G401.6 (cell line): Measurements from ENCODE around the gene SRC.

Source experiments
- FAIRE-seq: peaks from 2 replicates; lab custom pipeline; 2012; peaks lifted over from hg19 to GRCh38; lab: Jason Lieb, UNC

Gene SRC

DNA sequence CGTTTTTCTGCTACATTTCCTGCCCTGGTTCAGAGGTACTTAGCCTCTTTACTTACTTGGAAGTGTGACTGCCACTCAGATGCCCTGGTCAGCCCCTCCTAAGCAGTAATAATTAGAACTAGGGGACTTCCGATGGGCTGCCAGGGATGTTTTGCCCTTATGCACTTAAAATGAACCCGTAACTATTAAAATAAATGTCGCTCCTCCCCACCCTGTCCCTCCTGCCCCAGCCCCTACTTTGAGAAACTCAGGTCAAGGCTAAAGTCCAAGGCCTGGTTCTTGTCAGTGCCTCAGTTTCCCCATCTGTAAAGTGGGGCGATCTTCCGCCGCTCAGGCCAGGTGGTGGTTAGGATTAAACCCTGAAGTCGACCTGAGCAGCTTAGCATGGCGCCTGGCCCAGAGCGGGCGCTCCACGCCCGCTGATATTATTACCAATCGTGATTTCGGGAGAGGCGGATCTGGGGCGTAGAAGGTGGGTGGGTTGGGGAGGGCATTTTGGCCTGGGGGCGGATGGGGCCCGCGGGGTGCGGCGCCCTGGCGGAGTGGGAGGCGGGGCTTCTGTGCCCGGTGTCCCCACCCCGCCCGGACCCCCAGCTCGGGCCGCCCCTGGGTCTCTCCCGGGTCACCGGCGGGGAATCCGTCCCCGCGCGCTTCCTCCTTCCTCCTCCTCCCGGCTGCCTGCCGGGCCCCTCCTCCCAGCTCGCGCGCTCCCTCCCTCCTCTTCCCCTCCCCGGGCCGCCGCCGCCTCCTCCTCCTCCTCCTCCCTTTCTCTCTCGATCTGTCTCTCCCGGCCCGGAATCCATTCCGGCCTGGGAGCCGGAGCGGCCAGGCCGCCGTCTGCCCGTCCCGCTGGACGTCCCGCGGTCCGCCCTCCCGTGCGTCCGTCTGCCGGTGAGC is at the start of gene SRC:
TSS of gene SRC (plus strand) at position 802 of the 897 bp plus-strand sequence. CDS start 38,014 bp downstream, outside the sequence.
- FAIRE-seq = no peak

GRCh38 chr20:37296371-37296770 is 49.6 kb upstream of the SRC start:
- FAIRE-seq = no peak

DNA sequence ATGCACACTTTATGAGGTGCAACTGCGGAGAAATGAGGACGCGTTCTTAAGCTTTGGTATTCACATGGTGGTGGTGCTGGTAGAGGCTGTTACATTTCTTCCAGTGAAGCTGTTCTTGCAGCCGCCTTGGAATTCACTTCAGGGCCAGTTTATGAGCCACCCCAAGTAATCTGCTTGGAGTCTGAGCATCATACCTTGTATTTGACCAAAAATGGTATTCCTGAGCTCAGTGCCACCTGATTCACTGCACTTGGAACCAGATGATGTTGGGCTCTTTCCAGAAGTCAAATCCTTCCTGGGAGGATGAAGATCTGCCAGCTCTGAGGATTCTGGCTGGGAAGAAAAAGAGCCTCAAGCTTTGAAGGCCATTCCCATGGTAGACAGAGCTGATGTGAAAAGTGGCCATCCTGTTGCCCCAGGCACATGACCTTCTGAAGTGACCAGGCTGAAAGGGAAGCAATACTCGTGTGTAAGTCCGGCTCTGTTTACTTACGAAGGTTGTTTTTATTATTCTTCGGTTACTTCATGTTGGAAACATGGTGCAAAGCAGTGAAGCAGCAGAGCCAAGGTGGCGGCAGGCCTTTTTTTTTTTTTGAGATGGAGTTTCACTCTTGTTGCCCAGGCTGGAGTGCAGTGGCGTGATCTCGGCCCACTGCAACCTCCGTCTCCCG is 48.7 kb upstream of the SRC start:
- no peak for FAIRE-seq

- no peak for FAIRE-seq
Observed at GRCh38 chr20:37298190-37298939, 47.6 kb upstream of the SRC start.

DNA sequence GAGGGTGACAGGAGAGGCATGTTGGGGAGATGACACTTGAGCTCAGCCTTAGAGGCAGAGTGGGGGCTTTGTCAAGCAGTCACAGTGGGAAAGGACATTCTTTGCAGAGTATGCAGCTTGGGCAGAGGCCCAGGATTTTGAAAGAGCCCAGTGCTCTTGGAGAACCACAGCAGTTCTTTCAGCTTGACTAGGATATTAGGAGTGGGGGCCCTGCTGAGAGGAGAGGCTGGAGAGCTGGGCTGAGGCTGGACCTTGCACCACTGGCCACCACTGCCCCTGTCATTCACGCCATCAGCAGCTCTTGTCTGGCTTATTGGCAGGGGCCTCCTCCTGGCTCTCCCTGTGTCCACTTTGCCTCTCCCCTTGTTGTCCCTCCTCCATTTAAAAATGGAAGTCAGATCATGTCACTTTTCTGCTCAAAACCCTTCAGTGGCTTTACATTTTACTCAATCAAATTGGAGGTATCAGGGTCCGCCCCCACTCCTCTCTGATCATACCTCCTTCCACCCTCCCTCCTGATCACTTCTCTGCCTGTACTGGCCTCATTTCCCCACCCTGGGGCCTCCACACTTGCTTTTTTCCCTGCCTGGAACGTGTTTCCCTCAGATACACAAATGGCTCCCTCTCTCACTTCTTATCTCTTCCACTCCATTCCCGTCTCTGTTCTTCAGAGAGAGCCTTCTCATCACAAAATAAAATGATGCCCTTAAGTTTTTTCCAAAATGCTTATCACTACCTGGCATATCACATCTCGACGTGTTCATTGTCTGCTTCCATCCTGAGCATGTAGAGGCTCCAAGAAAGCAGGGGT is 46.0 kb upstream of the SRC start:
- FAIRE-seq = no peak

DNA sequence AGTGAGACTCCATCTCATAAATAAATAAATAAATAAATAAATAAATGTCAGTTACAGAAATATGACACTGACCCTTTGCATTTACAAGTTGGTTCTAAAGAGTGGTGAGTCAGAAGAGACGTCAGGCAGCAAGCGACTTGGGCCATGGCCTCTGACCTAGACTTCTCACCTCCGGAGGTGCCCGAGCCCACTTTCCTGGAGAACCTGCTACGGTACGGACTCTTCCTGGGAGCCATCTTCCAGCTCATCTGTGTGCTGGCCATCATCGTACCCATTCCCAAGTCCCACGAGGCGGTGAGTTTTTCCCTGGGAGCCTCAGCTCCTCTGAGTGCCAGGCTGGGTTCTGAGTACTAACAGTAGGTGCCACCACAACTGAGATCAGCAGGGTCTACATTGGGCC is 44.8 kb upstream of the SRC start:
- no peak for FAIRE-seq

- no peak for FAIRE-seq
Observed at GRCh38 chr20:37301558-37301957, 44.4 kb upstream of the SRC start.

DNA sequence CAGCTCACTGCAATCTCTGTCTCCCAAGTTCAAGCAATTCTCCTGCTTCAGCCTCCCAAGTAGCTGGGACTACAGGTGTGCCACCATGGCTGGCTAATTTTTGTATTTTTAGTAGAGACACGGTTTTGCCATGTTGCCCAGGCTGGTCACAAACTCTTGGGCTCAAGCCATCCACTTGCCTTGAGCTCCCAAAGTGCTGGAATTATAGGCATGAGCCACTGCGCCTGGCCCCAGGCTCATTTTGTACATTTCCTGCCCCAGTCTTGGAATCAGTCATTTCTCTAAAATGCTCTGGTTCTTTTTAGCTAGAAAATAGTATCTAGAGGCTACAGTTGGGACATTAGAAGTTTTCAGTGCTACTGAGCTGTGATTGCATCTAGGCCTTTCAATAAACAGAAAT is 43.0 kb upstream of the SRC start:
- no peak for FAIRE-seq

DNA sequence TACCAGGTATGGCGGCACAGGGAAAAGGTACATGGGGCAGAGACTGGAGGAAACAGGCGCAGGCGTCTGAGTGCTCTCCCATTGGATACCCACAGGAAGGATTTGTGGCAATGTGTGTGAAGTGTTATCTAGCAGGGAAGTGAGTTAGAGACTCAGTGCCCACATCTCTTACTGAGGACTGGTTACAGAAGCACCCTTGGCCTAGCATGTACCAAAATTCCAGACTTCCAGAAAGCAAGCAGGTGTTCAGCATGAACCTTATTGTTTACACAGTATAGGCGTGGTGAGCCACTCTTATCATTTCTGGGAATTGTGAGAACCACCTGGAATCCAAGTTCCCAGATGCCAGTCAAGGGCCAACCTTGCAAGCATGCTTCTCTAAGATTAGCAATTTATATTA is 42.3 kb upstream of the SRC start:
- FAIRE-seq = no peak

GRCh38 chr20:37305079-37305478 is 40.9 kb upstream of the SRC start:
- FAIRE-seq = no peak

DNA sequence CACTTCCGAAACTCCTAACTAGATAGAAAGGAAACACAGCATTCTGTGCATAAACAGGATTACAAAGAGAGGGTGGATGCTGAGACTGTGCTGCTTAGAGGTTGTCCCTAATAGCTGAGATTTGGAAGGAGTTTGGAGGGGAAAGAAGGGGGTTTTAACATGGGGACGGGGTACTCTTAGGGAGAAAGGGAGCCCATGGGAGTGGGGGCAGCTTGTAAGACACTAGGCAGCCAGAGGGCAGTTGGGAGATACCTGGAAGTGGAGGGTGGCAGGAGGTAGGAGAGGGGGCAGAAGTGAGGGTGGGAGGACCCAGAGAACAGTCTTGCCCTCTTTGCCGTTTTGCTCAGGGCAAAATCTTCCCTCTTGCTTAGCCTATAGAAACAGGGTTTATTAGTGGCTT is 40.1 kb upstream of the SRC start:
- no peak for FAIRE-seq

DNA sequence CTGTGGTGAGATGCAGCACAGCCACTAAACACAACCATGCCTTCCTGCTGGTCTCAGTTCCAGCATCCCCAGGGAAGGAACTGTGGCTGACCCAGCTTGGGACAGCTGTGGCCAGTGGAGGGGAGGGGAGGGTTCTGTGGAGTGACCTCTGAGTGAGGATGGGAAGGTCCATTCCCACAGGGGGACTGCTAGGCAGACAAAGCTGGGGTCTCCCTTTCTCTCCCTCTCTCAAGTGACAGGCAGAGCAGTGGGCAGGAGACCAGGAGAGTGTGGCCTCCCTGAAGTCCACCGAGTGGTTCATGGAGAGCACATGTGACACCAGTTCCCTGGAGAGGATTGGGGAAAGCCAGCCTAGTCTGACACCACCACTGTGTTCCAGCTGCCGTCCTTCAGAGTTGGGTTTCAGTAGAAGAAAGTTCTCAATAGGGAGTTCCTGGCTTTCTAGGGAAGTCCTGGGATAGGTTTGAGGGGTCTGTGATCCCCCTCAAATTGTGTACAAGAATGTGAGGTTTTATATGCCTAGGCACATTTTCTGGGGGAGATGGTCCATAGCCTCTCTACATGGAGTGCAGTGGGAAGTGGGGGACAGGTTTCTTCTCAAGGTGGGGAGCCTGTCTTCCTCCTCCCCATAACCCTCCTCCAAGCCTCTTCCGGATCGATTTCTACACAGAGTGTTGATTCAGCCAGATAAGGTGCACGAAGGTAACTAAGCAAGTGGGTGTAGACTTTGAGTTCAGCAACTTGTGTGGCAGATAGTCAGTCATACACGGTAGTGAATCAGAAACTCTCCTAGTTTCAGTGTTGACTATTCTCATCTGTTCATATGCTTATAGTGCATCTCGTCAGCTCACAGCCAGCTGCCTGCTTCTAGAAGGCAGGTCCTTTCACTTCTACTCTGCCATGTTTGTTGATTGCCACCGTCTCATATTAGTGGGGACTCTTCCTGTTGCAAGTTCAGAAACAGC is 37.6 kb upstream of the SRC start:
- no peak for FAIRE-seq

DNA sequence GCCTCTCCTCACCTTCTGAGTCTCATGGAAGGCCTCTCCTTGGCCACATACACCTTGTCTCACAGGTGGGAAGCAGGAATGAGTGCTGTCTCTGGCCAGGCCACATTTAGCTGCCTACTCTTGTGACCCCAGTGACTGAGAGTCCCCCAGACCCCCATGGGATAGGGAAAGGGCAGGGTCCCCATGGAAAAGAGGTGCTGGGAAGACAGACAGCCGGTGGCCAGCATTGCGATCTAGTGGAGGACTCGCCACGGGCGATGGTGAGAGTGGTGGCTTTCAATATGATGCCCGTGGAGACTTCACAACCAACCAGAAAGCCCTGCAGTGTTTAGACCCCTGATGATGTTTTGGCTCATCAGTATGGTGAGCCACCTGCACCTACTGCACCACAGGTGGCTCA is 36.6 kb upstream of the SRC start:
- FAIRE-seq = no peak

- no peak for FAIRE-seq
Observed at GRCh38 chr20:37309936-37310590, 35.9 kb upstream of the SRC start.

- no peak for FAIRE-seq
Observed at GRCh38 chr20:37310951-37311350, 35.0 kb upstream of the SRC start.

DNA sequence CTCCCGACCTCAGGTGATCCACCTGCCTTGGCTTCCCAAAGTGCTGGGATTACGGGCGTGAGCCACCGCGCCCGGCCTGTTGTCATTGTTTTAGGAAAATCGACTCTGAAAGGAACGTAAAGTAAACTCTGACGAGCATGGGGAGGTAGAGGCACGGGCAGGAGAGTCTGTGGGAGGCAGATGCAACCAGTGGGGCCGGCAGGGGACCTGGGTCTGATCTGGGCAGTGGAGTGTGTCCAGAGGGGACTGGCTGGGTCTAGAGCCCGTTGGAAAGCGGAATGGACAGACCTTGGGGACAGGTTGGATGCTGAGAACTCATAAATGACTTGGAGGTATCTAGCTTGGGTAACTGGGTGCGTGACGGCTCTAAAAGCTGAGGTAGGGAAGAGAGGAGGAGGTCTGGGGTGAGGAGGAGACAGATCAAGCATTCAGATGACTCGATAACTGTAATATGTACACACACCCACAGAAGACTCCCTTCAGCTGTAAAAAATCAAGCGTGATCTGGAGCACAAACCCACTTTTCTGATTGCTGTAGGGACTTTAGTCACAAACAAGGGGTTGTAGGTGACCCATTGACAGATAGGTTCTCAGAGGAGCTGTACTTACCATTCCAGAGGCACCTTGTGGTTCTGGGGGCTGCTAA is 34.1 kb upstream of the SRC start:
- FAIRE-seq = no peak

- no peak for FAIRE-seq
Observed at GRCh38 chr20:37313546-37314091, 32.3 kb upstream of the SRC start.

DNA sequence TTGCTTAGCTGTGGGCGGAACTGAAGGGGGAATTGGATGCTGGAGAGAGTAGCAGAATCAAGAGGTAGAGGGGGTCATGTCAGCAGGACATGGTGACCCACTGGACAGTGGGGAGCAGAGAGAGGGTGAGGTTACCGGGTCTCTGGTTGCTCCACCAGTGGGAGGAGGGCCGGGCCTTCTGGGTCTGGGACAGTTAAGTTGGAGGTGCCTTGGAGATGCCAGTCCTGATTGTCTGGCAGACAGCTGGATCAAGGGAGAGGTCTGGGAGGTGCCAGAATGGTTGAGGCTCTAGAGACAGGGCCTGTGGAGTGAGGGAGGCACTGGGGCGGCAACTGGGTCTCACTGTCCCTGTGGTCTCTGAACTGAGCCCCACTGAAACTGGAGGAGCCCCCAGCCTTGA is 31.8 kb upstream of the SRC start:
- FAIRE-seq = no peak

GRCh38 chr20:37314617-37315016 is 31.3 kb upstream of the SRC start:
- no peak for FAIRE-seq

- FAIRE-seq = no peak
Observed at GRCh38 chr20:37315021-37315451, 30.9 kb upstream of the SRC start.
